Posterior cingulate gyrus (tissue), 11 donors: ENCODE measurements around the gene FOXC1.

ENCODE experiments used
- DNase-seq, 10 donors: peaks; one replicate each; pipeline versions ENCODE4 v3.0.0 to v3.0.0-alpha.2; 2020 to 2021; ENCODE audit warnings: mixed read lengths in 3 of 10
- intact Hi-C: fragments of 100-400 bp; cut with DNase I; formaldehyde crosslinking; loops from one replicate; pipeline ENCODE4 v1.15.1; 2023

Gene FOXC1

DNA sequence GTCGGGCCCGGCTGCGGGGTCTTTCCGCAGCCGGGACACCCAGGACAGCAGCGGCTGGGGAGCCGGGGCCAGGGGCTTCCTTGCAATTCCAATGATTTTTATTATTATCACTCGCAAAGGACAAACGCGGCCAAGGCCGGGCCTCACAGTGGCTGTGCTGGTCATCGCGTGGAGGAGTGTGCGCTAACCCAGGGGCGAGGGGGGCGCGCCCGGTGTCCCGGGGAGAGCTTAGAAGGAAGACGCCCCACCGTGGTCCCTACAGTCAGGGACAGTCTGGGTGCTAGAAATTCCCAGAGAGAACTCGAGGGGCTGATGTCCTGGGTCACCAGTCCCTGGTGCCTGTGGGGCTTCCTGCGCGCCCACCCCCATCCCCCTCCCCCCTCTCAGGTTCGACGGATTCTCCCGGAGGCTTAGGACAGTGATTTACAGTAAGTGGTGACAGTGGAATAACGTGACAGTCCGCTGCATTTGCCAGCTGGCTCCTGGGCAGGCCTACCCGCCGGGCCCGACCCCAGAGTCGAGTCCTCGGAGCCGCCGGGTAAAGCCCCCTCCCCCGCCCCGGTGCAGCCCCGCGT, 9.5 kb downstream of the FOXC1 start:
- peak in 2 of 10 donors; percentile 58 to 67 for DNase-seq
- intact Hi-C loops: no loop called here

DNA sequence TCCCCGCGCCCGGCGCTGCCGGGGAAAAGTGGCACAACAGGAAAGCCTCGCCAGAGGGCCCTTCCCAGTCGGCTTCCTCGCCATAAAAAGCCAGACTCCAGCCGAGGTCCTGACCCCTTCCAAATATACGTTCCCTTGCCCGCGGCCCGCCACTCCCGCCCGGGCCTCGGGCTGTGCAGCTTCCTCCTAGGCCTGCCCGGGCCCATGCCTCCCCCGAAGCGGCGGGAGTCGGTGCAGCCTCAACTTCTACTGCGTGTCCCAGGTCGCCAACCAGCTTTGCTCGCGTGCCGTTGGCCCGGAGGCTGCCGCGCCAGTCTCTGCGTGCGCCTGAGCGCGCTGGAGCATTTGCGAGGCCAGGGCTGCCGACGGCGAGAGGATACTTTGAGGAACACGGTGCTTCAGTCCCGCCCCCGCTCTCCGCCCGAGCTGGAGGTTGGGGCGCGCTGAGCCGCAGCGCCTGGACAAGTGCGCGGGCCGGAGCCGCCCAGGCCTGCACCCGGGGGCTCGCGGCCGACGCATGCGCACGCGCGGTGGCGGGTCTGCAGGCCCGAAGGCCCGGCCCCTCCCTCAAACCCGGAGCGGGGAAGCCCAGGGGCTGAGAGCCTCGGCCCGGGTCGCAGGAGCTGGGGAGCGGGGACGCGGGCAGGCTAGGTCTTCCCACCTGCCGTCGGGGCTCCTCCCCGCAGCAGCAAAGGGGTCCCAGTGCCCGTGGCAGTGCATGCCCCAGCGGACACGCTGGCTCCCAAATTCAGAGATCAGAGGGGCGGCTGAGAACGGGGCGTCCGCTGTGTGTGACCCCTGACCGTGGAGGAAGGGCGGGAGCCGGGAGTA, 10.2 kb downstream of the FOXC1 start:
- DNase-seq: peak in 3 of 10 donors; percentile 71 to 83 (median 80)
- intact Hi-C loops: no loop called here

- DNase-seq: peak in 2 of 10 donors; percentile 51 to 73
- intact Hi-C loops: no loop called here
Measured at GRCh38 chr6:1620504-1621069, 10.9 kb downstream of the FOXC1 start.

DNA sequence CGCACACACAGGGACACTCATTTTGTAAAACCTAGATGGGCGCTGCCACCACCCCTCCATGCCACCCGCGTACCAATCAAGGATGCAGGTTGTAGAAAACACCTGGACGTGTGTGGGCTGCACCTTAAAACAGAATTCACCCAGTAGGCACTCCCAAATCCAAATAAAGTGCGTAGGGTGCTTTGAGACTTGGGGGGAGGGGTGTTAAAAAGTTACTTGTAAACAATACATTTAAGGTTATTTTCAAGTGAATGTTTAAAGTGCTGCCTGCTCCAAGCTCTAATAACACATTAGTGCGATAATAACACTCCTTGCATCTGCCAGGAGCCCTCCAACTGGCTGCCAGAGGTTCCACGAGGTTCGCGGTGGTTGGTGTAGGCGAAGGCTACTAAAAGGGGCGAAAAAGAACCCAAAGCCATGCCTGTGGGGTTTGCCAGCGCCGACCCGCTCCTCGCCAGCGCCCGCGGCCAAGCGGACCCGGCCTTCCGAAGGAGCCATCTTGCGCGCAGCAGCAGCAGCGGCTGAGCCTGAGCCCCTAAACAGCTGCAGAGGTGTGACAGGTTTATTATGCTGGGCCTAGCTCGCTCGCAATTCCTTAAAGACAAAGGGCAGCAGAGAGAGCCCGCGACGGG, 11.5 kb downstream of the FOXC1 start:
- DNase-seq: peak in 2 of 10 donors; percentile 62 to 71
- intact Hi-C loops: no loop called here

GRCh38 chr6:1622220-1622850, 12.6 kb downstream of the FOXC1 start:
- peak in 2 of 10 donors; percentile 65 to 69 for DNase-seq
- intact Hi-C loops: no loop called here

DNA sequence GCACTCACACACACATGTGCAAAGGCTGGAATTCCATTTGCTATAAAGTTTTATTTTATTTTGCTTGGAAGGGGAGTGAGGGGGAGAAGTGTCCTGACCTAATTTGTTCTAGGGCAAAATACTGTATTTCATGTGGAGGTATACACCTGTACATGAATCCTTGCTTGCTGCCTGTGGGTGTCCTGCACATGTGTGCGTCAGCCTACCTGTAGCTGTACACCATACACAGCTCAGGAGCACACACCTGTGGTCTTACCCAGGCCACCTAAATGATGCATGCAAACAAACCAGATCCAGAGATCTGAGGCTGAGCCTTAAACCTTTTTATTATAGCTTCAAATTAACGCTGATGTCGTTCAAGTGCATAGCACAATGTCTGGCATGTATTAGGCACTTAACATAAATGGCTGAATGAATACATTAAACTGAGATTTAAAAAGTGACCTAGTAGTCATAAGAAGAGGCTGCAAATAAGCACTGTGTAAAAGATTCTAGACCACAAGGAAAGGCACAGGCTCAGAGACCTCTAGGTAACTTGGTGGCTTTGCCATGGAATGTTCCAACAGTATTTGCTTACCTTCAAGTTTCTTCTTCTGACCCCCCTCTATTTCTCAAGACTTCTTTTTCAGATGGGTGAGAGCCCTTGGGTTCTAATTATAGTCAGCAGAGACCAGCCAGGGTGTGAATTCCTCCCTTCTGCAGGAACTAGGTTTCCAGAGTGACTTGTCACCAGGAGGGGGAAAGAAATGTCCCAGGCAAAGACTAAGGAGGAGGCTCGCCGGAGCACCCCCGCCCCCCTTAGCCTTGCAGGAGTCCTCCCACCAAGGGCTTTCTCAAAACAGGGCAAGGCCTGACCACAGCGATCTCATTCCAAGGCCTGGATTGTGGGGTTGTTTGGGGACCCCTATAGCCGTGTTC, 13.4 kb downstream of the FOXC1 start:
- intact Hi-C loops: no loop called here
- DNase-seq: peak in 1 of 10 donors; percentile 21

- intact Hi-C loops: no loop called here
Measured at GRCh38 chr6:1623769-1624057, 14.0 kb downstream of the FOXC1 start.

GRCh38 chr6:1624058-1624850, 14.5 kb downstream of the FOXC1 start:
- peak in 1 of 10 donors; percentile 75 for DNase-seq
- intact Hi-C loops: no loop called here

More at GRCh38 chr6:1623769-1624057, 14.0 kb downstream of the FOXC1 start:
- no peak for DNase-seq

GRCh38 chr6:1624851-1625781, 15.4 kb downstream of the FOXC1 start:
- intact Hi-C loops: no loop called here

GRCh38 chr6:1625794-1626435, 16.2 kb downstream of the FOXC1 start:
- intact Hi-C loops: no loop called here
- no peak for DNase-seq

More at GRCh38 chr6:1624851-1625781, 15.4 kb downstream of the FOXC1 start:
- DNase-seq: peak in 1 of 10 donors; percentile 58

GRCh38 chr6:1626481-1626880, 16.8 kb downstream of the FOXC1 start:
- intact Hi-C loops: no loop called here
- no peak for DNase-seq

GRCh38 chr6:1627827-1628560, 18.3 kb downstream of the FOXC1 start:
- no peak for DNase-seq
- intact Hi-C loops: no loop called here

DNA sequence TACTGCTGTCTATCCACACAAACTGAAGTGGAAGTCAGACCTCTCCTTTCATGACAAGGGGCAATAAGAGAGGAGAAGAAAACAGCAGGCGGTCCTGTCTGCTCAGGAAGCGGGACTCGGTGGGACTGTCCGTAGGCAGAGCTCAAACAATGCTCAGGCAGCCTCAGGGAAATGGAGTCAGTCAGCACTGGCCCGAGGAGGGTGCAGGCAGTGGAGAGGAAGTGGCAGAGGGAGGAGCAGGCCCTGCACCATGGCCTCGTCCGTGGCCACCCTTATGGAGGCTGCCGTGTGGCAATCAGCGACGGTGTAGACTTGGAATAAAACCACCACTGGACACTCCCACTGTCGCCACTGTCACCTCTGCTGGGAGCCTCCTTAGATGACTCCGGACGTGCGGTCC, 19.6 kb downstream of the FOXC1 start:
- peak in 2 of 10 donors; percentile 46 to 73 for DNase-seq
- intact Hi-C loops: no loop called here

GRCh38 chr6:1630212-1630770, 20.6 kb downstream of the FOXC1 start:
- DNase-seq: peak in 3 of 10 donors; percentile 2 to 69 (median 68)
- intact Hi-C loops: no loop called here

GRCh38 chr6:1630771-1631217, 21.1 kb downstream of the FOXC1 start:
- DNase-seq: peak in 2 of 10 donors; percentile 0 to 34
- intact Hi-C loops: no loop called here

- intact Hi-C loops: no loop called here
- DNase-seq: peak in 1 of 10 donors; percentile 40
Measured at GRCh38 chr6:1631251-1631650, 21.5 kb downstream of the FOXC1 start.
